HepG2 (cell line): ENCODE data around the gene GPR4. TPM values are rescaled to one million over a fixed set of nuclear protein-coding genes. Genes with fewer than 3 reads are reported as not detected.

Source experiments
- ARNTL ChIP-seq: sonication (generic); formaldehyde crosslinking; IDR thresholded peaks from 2 replicates; pipeline ENCODE4 v1.4.0; 2020; ENCODE audit warnings: mild to moderate bottlenecking, missing genetic modification reagents
- BHLHE40 ChIP-seq: IDR thresholded peaks from 2 replicates; pipeline ENCODE4 v1.6.1; 2011; ENCODE audit warnings: low read length, improper control_type of control experiment
- BORCS8-MEF2B ChIP-seq: sonication (generic); formaldehyde crosslinking; IDR thresholded peaks from 2 replicates; pipeline ENCODE4 v1.8.0; 2022; ENCODE audit warnings: mild to moderate bottlenecking, missing genetic modification reagents
- BRF2 ChIP-seq: sonication (generic); formaldehyde crosslinking; IDR thresholded peaks from 2 replicates; pipeline ENCODE4 v1.8.1; 2022; ENCODE audit warnings: mild to moderate bottlenecking, missing genetic modification reagents
- CREB1 ChIP-seq, 2 experiments: fragments of 450-650 bp in 1 of 2; IDR thresholded peaks; 2 replicates each; pipeline ENCODE4 v1.6.1; 2016 to 2017; ENCODE audit warnings: control low read depth in 1 of 2, mild to moderate bottlenecking in 1 of 2, missing compliant biosample characterization in 1 of 2, missing genetic modification characterization in 1 of 2
- DRAP1 ChIP-seq: IDR thresholded peaks from 2 replicates; pipeline ENCODE4 v1.6.1; 2016; ENCODE audit warnings: missing genetic modification reagents, missing compliant biosample characterization
- HDAC1 ChIP-seq: sonication (generic); formaldehyde crosslinking; IDR thresholded peaks from 2 replicates; pipeline ENCODE4 v1.5.1; 2020; ENCODE audit warnings: mild to moderate bottlenecking, missing genetic modification reagents
- HOXA3 ChIP-seq: sonication (generic); formaldehyde crosslinking; IDR thresholded peaks from 2 replicates; pipeline ENCODE4 v1.5.0; 2020; ENCODE audit warnings: missing genetic modification reagents
- MAZ ChIP-seq, 2 experiments: sonication (generic) in 1 of 2; formaldehyde crosslinking in 1 of 2; IDR thresholded peaks; 2 replicates each; pipeline versions ENCODE4 v1.5.0 to v1.6.1; 2012 to 2020; ENCODE audit warnings: low read depth in 2 of 2, mild to moderate bottlenecking in 2 of 2, borderline replicate concordance in 1 of 2, improper control_type of control experiment in 1 of 2, low read length in 1 of 2, missing genetic modification reagents in 1 of 2, moderate library complexity in 1 of 2
- MXD1 ChIP-seq: sonication (generic); formaldehyde crosslinking; IDR thresholded peaks from 2 replicates; pipeline ENCODE4 v1.4.0; 2020; ENCODE audit warnings: mild to moderate bottlenecking, missing genetic modification reagents
- MYC ChIP-seq: sonication (generic); formaldehyde crosslinking; IDR thresholded peaks from 2 replicates; pipeline ENCODE4 v1.9.0; 2021; ENCODE audit warnings: missing genetic modification reagents, borderline replicate concordance
- NFYC ChIP-seq: IDR thresholded peaks from 2 replicates; pipeline ENCODE4 v1.6.1; 2016; ENCODE audit warnings: missing genetic modification reagents, missing compliant biosample characterization
- POLR2G ChIP-seq: fragments of 200-400 bp; formaldehyde crosslinking; IDR thresholded peaks from 2 replicates; pipeline ENCODE4 v1.6.1; 2018; ENCODE audit warnings: mild to moderate bottlenecking, low read depth, low read length, moderate library complexity
- PTBP1 ChIP-seq: fragments of 200-400 bp; formaldehyde crosslinking; IDR thresholded peaks from 2 replicates; pipeline ENCODE4 v1.6.1; 2018; ENCODE audit warnings: low read length, low read depth; ENCODE audit not compliant: poor library complexity, severe bottlenecking
- TAF1 ChIP-seq: sonication (generic); formaldehyde crosslinking; IDR thresholded peaks from 2 replicates; pipeline ENCODE4 v1.4.0; 2020; ENCODE audit warnings: missing genetic modification reagents
- TCF7 ChIP-seq: sonication (generic); IDR thresholded peaks from 2 replicates; pipeline ENCODE4 v1.6.1; 2016; ENCODE audit warnings: antibody characterized with exemption, low read depth
- TP53 ChIP-seq: sonication (generic); formaldehyde crosslinking; conservative IDR thresholded peaks from 2 replicates; pipeline ENCODE4 v1.4.0; 2020; ENCODE audit warnings: missing genetic modification reagents
- ZBTB20 ChIP-seq: sonication (generic); formaldehyde crosslinking; IDR thresholded peaks from 2 replicates; pipeline ENCODE4 v1.8.1; 2023; ENCODE audit warnings: missing genetic modification reagents, low read depth, mild to moderate bottlenecking, borderline replicate concordance
- ZFY ChIP-seq: sonication (generic); formaldehyde crosslinking; IDR thresholded peaks from 2 replicates; pipeline ENCODE4 v1.4.0; 2020; ENCODE audit warnings: missing genetic modification reagents
- ZNF3 ChIP-seq: IDR thresholded peaks from 2 replicates; pipeline ENCODE4 v1.7.0; 2017; ENCODE audit warnings: inconsistent platforms
- ZNF335 ChIP-seq: sonication (generic); formaldehyde crosslinking; IDR thresholded peaks from 2 replicates; pipeline ENCODE4 v1.4.0; 2020; ENCODE audit warnings: missing genetic modification reagents
- ZNF580 ChIP-seq: IDR thresholded peaks from 2 replicates; pipeline ENCODE4 v1.6.1; 2016; ENCODE audit warnings: low read depth, borderline replicate concordance
- polyA plus RNA-seq, 8 experiments: library from polyadenylated mRNA; depleted of rRNA in 3 of 8; stranded (reverse) in 7 of 8; unstranded in 1 of 8; fragments of >200 nt; fragmentation: Illumina TruSeq in 4 of 8; extraction: Trizol in 4 of 8; gene quantifications; 2 replicates each; pipeline versions ENCODE4 v1.2.1 to v1.2.3, GENCODE V29; 2011 to 2016; ENCODE audit warnings: low read depth in 4 of 8, missing spikeins in 1 of 8, mixed read lengths in 1 of 8; ENCODE audit not compliant: insufficient read depth in 1 of 8
- total RNA-seq, 5 experiments: library from RNA; depleted of rRNA; stranded (reverse); fragments of >200 nt; fragmentation: Illumina TruSeq; extraction: Trizol; gene quantifications; 2 replicates each; pipeline ENCODE4 v1.2.3, GENCODE V29; 2016; ENCODE audit warnings: low read depth in 1 of 5
- TF ChIP-seq, protein P1 (sequence below): sonication (generic); formaldehyde crosslinking; IDR thresholded peaks from 2 replicates; pipeline ENCODE4 v1.4.0; 2020; ENCODE audit warnings: low read depth, missing genetic modification reagents

Gene GPR4
- total and polyA plus RNA-seq, 2 of the 13 experiments (the other 11 are each of a cell fraction or from before 2014, with no cell fraction given) = 0.15 TPM; not detected in 1

DNA sequence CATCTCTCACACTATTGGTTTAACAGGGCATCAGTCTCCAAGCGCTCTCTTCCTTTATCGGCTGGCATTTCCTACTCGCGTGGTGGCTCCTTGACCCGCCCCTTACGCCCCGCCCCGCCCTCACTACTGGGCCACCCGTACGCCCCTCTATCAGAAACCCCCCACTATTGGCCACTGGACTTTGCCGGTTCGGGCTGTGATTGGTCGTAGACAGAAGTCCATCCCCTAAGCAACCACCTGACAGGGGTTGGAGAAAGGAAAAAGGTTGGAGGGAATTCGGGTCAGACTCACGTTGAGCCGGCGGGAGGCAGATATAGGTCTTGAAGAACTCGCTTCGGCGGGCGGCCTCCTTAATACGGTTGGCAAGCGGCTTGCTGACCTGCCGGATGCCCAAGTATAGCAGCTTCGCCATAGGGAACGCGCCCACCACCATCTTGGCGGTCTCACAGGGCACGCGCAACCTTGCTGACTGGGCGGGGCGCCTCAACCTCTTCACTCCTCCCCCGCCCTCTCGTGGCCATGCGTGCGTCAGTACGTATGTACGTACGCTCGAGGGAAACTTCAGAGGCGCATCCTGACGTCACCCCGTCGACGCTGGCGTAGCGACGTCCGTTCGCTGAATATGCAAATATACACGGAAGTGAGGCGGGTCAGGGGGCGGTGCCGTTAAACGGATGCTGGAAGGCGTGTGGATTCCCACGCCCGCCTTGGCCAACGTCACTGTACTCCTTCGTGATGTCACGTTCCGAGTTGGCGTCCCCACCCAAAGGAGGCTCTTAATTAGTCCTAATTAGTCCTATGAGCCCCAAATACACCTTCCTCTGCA, 17.5 kb downstream of the GPR4 start, which contains the start of gene OPA3 (continued):
- TF ChIP-seq MAZ (IDR thresholded peaks at IDR 0.05; ENCODE audit: borderline replicate concordance, low read depth, low read length) (peak; percentile 90), MAZ (CRISPR knock-in tag; IDR thresholded peaks at IDR 0.05; ENCODE audit: low read depth) (peak; percentile 92), TP53 (CRISPR knock-in tag) (peak; percentile 13; the same call in 1 of the 2 replicates), ARNTL (CRISPR knock-in tag) (0 out of 2 replicates have a peak, but pooled peaks have one; percentile 33), ZFY (CRISPR knock-in tag) (peak; percentile 8; the same call in 1 of the 2 replicates), MYC (CRISPR knock-in tag) (peak; percentile 90), ZBTB20 (CRISPR knock-in tag) (peak; percentile 66; the same call in 1 of the 2 replicates), HOXA3 (peak; percentile 100), ZNF335 (CRISPR knock-in tag) (peak; percentile 38; the same call in 1 of the 2 replicates), ZNF580 (no peak), ZNF3 (no peak), BORCS8-MEF2B (peak; percentile 55; the same call in 1 of the 2 replicates), BHLHE40 (peak; percentile 52), POLR2G (peak; percentile 79), DRAP1 (CRISPR knock-in tag) (peak; percentile 54), CREB1 (IDR thresholded peaks at IDR 0.05) (peak; percentile 99), CREB1 (CRISPR knock-in tag; IDR thresholded peaks at IDR 0.05) (peak; percentile 98), TCF7 (peak; percentile 41; the same call in 1 of the 2 replicates), BRF2 (CRISPR knock-in tag) (peak; percentile 22; the same call in 1 of the 2 replicates), TAF1 (CRISPR knock-in tag) (peak; percentile 85; the same call in 1 of the 2 replicates), HDAC1 (peak; percentile 84), MXD1 (CRISPR knock-in tag) (no peak), PTBP1 (no peak), NFYC (CRISPR knock-in tag) (peak; percentile 92)
- TF ChIP-seq, protein P1, sequence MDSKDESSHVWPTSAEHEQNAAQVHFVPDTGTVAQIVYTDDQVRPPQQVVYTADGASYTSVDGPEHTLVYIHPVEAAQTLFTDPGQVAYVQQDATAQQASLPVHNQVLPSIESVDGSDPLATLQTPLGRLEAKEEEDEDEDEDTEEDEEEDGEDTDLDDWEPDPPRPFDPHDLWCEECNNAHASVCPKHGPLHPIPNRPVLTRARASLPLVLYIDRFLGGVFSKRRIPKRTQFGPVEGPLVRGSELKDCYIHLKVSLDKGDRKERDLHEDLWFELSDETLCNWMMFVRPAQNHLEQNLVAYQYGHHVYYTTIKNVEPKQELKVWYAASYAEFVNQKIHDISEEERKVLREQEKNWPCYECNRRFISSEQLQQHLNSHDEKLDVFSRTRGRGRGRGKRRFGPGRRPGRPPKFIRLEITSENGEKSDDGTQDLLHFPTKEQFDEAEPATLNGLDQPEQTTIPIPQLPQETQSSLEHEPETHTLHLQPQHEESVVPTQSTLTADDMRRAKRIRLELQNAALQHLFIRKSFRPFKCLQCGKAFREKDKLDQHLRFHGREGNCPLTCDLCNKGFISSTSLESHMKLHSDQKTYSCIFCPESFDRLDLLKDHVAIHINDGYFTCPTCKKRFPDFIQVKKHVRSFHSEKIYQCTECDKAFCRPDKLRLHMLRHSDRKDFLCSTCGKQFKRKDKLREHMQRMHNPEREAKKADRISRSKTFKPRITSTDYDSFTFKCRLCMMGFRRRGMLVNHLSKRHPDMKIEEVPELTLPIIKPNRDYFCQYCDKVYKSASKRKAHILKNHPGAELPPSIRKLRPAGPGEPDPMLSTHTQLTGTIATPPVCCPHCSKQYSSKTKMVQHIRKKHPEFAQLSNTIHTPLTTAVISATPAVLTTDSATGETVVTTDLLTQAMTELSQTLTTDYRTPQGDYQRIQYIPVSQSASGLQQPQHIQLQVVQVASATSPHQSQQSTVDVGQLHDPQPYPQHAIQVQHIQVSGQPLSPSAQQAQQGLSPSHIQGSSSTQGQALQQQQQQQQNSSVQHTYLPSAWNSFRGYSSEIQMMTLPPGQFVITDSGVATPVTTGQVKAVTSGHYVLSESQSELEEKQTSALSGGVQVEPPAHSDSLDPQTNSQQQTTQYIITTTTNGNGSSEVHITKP = 0 out of 2 replicates have a peak, but pooled peaks have one; percentile 19
